H1 (cell line): Measurements from ENCODE around the gene SPECC1. TPM values are rescaled to one million over a fixed set of nuclear protein-coding genes. Genes with fewer than 3 reads are reported as not detected.
A peak's percentile ranks its signal among the peaks of the same experiment; 100 is the strongest.

Experiments
- CTCF ChIA-PET: fragments of 300-600 bp; sonication (Branson Sonifier 250); formaldehyde crosslinking; loops from one replicate; lab custom pipeline; 2021; ENCODE audit not compliant: partially characterized antibody; lab: Charles Lee
- POLR2A ChIA-PET: fragments of 300-600 bp; sonication (Branson Sonifier 250); formaldehyde crosslinking; loops from one replicate; lab custom pipeline; 2021; ENCODE audit warnings: inconsistent platforms; ENCODE audit not compliant: partially characterized antibody; lab: Charles Lee
- DNase-seq, 2 experiments: peaks; one replicate each; pipeline versions ENCODE4 v3.0.0 to v3.0.0-alpha.2; 2010 to 2022; ENCODE audit warnings: low spot score in 2 of 2, low read depth in 1 of 2, mixed read lengths in 1 of 2
- FAIRE-seq: peaks from 2 replicates; lab custom pipeline; 2011; peaks lifted over from hg19 to GRCh38; lab: Jason Lieb, UNC
- H2AFZ ChIP-seq: 2 replicates; pipeline ENCODE4 v1.8.1; 2012; ENCODE audit warnings: low read length, inconsistent platforms
- H2AK5ac ChIP-seq: 2 replicates; pipeline ENCODE4 v1.6.1; 2013; ENCODE audit warnings: low read depth, low read length
- H2BK120ac ChIP-seq: replicated peaks from 2 replicates; pipeline ENCODE3; 2013; ENCODE audit warnings: low read depth, low read length, inconsistent platforms
- H2BK12ac ChIP-seq: 2 replicates; pipeline ENCODE4 v1.6.1; 2013; ENCODE audit warnings: low read depth, low read length
- H2BK15ac ChIP-seq: 2 replicates; pipeline ENCODE4 v1.6.1; 2013; ENCODE audit warnings: low read length
- H2BK20ac ChIP-seq: 2 replicates; pipeline ENCODE4 v1.6.1; 2013; ENCODE audit warnings: low read length
- H2BK5ac ChIP-seq: 2 replicates; pipeline ENCODE4 v1.6.1; 2013; ENCODE audit warnings: low read depth, low read length
- H3K14ac ChIP-seq: 2 replicates; pipeline ENCODE4 v1.6.1; 2013; ENCODE audit warnings: inconsistent platforms; ENCODE audit not compliant: insufficient read length
- H3K18ac ChIP-seq: 2 replicates; pipeline ENCODE4 v1.6.1; 2013; ENCODE audit warnings: low read length; ENCODE audit errors: extremely low read depth
- H3K23ac ChIP-seq: 2 replicates; pipeline ENCODE4 v1.6.1; 2013; ENCODE audit warnings: inconsistent platforms; ENCODE audit not compliant: insufficient read length
- H3K23me2 ChIP-seq: 2 replicates; pipeline ENCODE4 v1.6.1; 2013; ENCODE audit warnings: low read depth, low read length
- H3K27ac ChIP-seq: 2 replicates; pipeline ENCODE4 v1.6.1; 2011; ENCODE audit warnings: low read depth, low read length, inconsistent platforms
- H3K27me3 ChIP-seq, 4 experiments: replicated peaks in 1 of 4; 1 replicate in 1 of 4; 2 replicates in 3 of 4; pipeline versions ENCODE4 v1.6.1 to v1.8.1; 2011 to 2013; ENCODE audit warnings: low read length in 3 of 4, mild to moderate bottlenecking in 3 of 4, inconsistent platforms in 2 of 4, mixed read lengths in 2 of 4, moderate library complexity in 1 of 4; ENCODE audit not compliant: control insufficient read depth in 3 of 4, insufficient read depth in 3 of 4; ENCODE audit errors: extremely low read depth in 1 of 4
- H3K36me3 ChIP-seq, 4 experiments: 2 replicates each; pipeline versions ENCODE4 v1.6.1 to v1.8.1; 2011 to 2013; ENCODE audit warnings: mild to moderate bottlenecking in 4 of 4, low read length in 3 of 4, moderate library complexity in 2 of 4, control low read depth in 1 of 4, inconsistent platforms in 1 of 4; ENCODE audit not compliant: insufficient read depth in 4 of 4, control insufficient read depth in 2 of 4
- H3K4ac ChIP-seq: replicated peaks from 2 replicates; pipeline ENCODE3; 2013; ENCODE audit warnings: low read length, low read depth, mixed read lengths, inconsistent platforms; ENCODE audit not compliant: insufficient read length
- H3K4me1 ChIP-seq, 4 experiments: replicated peaks in 1 of 4; 1 replicate in 1 of 4; 2 replicates in 3 of 4; pipeline versions ENCODE4 v1.6.1 to v1.8.1; 2011 to 2013; ENCODE audit warnings: low read length in 3 of 4, inconsistent platforms in 2 of 4, mixed read lengths in 1 of 4; ENCODE audit not compliant: insufficient read depth in 4 of 4, control insufficient read depth in 3 of 4
- H3K4me2 ChIP-seq, 2 experiments: 2 replicates each; pipeline versions ENCODE4 v1.6.1 to v1.8.1; 2011 to 2013; ENCODE audit warnings: low read depth in 2 of 2, low read length in 2 of 2, control low read depth in 1 of 2, inconsistent platforms in 1 of 2, mild to moderate bottlenecking in 1 of 2; ENCODE audit not compliant: insufficient read depth in 1 of 2
- H3K4me3 ChIP-seq, 4 experiments: fragments of 200-600, 300-600 bp in 1 of 4; sonication (generic), shearing (Covaris generic), sonication (Bioruptor Twin) in 1 of 4; 2 replicates each; pipeline versions ENCODE4 v1.5.1 to v1.8.1; 2011 to 2016; ENCODE audit warnings: low read length in 4 of 4, low read depth in 3 of 4, control low read depth in 2 of 4, inconsistent platforms in 2 of 4, mild to moderate bottlenecking in 2 of 4, mixed read lengths in 1 of 4, moderate library complexity in 1 of 4; ENCODE audit not compliant: insufficient read depth in 2 of 4; ENCODE audit errors: extremely low read depth in 1 of 4
- H3K56ac ChIP-seq: replicated peaks from 2 replicates; pipeline ENCODE3; 2013; ENCODE audit warnings: low read depth, mild to moderate bottlenecking, mixed read lengths, low read length, inconsistent platforms; ENCODE audit not compliant: insufficient read length
- H3K79me1 ChIP-seq: 2 replicates; pipeline ENCODE4 v1.6.1; 2013; ENCODE audit warnings: low read depth, low read length, control low read depth
- H3K79me2 ChIP-seq, 2 experiments: 2 replicates each; pipeline versions ENCODE4 v1.6.1 to v1.8.1; 2012 to 2013; ENCODE audit warnings: low read length in 2 of 2, mild to moderate bottlenecking in 2 of 2, inconsistent platforms in 1 of 2; ENCODE audit not compliant: insufficient read depth in 2 of 2, control insufficient read depth in 1 of 2
- H3K9ac ChIP-seq, 4 experiments: replicated peaks in 1 of 4; 1 replicate in 1 of 4; 2 replicates in 3 of 4; pipeline versions ENCODE4 v1.6.1 to v1.8.1; 2011 to 2013; ENCODE audit warnings: low read depth in 3 of 4, low read length in 3 of 4, control low read depth in 2 of 4, mild to moderate bottlenecking in 2 of 4, moderate library complexity in 2 of 4, inconsistent platforms in 1 of 4; ENCODE audit errors: extremely low read depth in 1 of 4
- H3K9me3 ChIP-seq, 2 experiments: 2 replicates each; pipeline versions ENCODE4 v1.6.1 to v1.8.1; 2012 to 2013; ENCODE audit warnings: mild to moderate bottlenecking in 2 of 2, moderate library complexity in 2 of 2, control low read depth in 1 of 2, inconsistent platforms in 1 of 2, low read depth in 1 of 2, low read length in 1 of 2, mixed read lengths in 1 of 2; ENCODE audit not compliant: insufficient read depth in 2 of 2
- H4K20me1 ChIP-seq, 2 experiments: replicated peaks in 1 of 2; 2 replicates each; pipeline versions ENCODE3 to v1.8.1; 2011 to 2013; ENCODE audit warnings: inconsistent platforms in 2 of 2, low read length in 2 of 2, mild to moderate bottlenecking in 1 of 2; ENCODE audit not compliant: insufficient read depth in 2 of 2, control insufficient read depth in 1 of 2
- H4K5ac ChIP-seq: 2 replicates; pipeline ENCODE4 v1.6.1; 2013; ENCODE audit warnings: low read length, low read depth, mixed read lengths, inconsistent platforms; ENCODE audit not compliant: insufficient read length
- H4K8ac ChIP-seq: 2 replicates; pipeline ENCODE4 v1.8.0; 2013; ENCODE audit warnings: mild to moderate bottlenecking, moderate library complexity, low read length, inconsistent platforms; ENCODE audit not compliant: insufficient read depth; ENCODE audit errors: extremely low read depth
- H4K91ac ChIP-seq: replicated peaks from 2 replicates; pipeline ENCODE3; 2013; ENCODE audit warnings: low read length, mixed read lengths, inconsistent platforms; ENCODE audit not compliant: insufficient read length
- CHD2 ChIP-seq: IDR thresholded peaks from 2 replicates; pipeline ENCODE4 v1.6.1; 2012; ENCODE audit warnings: low read length, improper control_type of control experiment
- CTCF ChIP-seq, 3 experiments: IDR thresholded peaks; 1 replicate in 2 of 3; 2 replicates in 1 of 3; pipeline versions ENCODE4 v1.5.1 to v1.6.1; 2011; ENCODE audit warnings: low read length in 3 of 3, mild to moderate bottlenecking in 3 of 3, inconsistent platforms in 2 of 3, low read depth in 1 of 3, moderate library complexity in 1 of 3; ENCODE audit not compliant: insufficient read depth in 1 of 3; ENCODE audit errors: control extremely low read depth in 1 of 3
- HDAC2 ChIP-seq, 2 experiments: fragments of 300-600 bp in 1 of 2; sonication (generic) in 1 of 2; IDR thresholded peaks; 2 replicates each; pipeline ENCODE4 v1.6.1; 2011 to 2012; ENCODE audit warnings: low read depth in 2 of 2, low read length in 2 of 2, mild to moderate bottlenecking in 2 of 2, moderate library complexity in 2 of 2, borderline replicate concordance in 1 of 2, inconsistent platforms in 1 of 2
- POU5F1 ChIP-seq: IDR thresholded peaks from 2 replicates; pipeline ENCODE4 v1.6.1; 2011; ENCODE audit warnings: low read depth, mild to moderate bottlenecking, low read length, moderate library complexity
- SP1 ChIP-seq: IDR thresholded peaks from 2 replicates; pipeline ENCODE4 v1.6.1; 2011; ENCODE audit warnings: low read depth, low read length
- SRF ChIP-seq: IDR thresholded peaks from 2 replicates; pipeline ENCODE4 v1.6.1; 2011; ENCODE audit warnings: mild to moderate bottlenecking, low read depth, low read length, moderate library complexity
- WGBS, 2 experiments: shearing (Covaris generic) in 1 of 2; methylation state at CpG; one replicate each; pipeline versions ENCODE4 v1.1.6 to v1.1.7; 2013 to 2015; ENCODE audit warnings: low lambda C conversion rate in 2 of 2, mixed read lengths in 2 of 2, inconsistent platforms in 1 of 2, low coverage in 1 of 2, missing lambda C conversion rate in 1 of 2; ENCODE audit not compliant: insufficient replicate concordance in 2 of 2, insufficient coverage in 1 of 2, insufficient read length in 1 of 2; ENCODE audit errors: extremely low coverage in 1 of 2, missing lambda C conversion rate in 1 of 2; 5-methylcytosine and 5-hydroxymethylcytosine counted together
- polyA plus RNA-seq, 7 experiments: library from polyadenylated mRNA; depleted of rRNA in 3 of 7; stranded (reverse) in 5 of 7; unstranded in 2 of 7; fragments of >200 nt in 5 of 7; fragments of 200-250 nt in 2 of 7; gene quantifications; 1 replicate in 5 of 7; 2 replicates in 1 of 7; 4 replicates in 1 of 7; pipeline versions ENCODE4 v1.2.1 to v1.2.3, GENCODE V29; 2011 to 2013; ENCODE audit warnings: missing spikeins in 2 of 7, mixed read lengths in 2 of 7
- total RNA-seq: library from RNA; stranded (reverse); fragmentation: NEBNext Ultra II Directional; extraction: Animal tissue kit (Norgen Biotek cat#: 25700); gene quantifications from 2 replicates; pipeline ENCODE4 v1.2.1, GENCODE V29; 2021

The SPECC1 gene
- total and polyA plus RNA-seq, 2 of the 8 experiments (the other 6 are each of a cell fraction or from before 2014, with no cell fraction given), result 35.8 to 87.9 TPM

- Histone ChIP-seq H3K23ac (no peak within 1 kb of the TSS), H3K9me3 (no peaks in the 10 kb centered on the region), H2AFZ (no peak within 1 kb of the TSS)
- no peak for TF ChIP-seq SRF
- peak; percentile 53 for TF ChIP-seq SP1
- TF ChIP-seq CHD2, result 0 out of 2 replicates have a peak, but pooled peaks have one; percentile 57
- TF ChIP-seq POU5F1, result no peak
- TF ChIP-seq HDAC2 (IDR thresholded peaks at IDR 0.05; ENCODE audit: borderline replicate concordance in 1 of 2, low read depth in 2 of 2, low read length in 2 of 2), result 0 out of 4 replicates have a peak, but pooled peaks of 1 of the 2 experiments have one; percentile 26
- TF ChIP-seq CTCF (IDR thresholded peaks at IDR 0.05; ENCODE audit: control extremely low read depth in 1 of 3, insufficient read depth in 1 of 3, low read depth in 1 of 3, low read length in 3 of 3), result no peak
Observed at GRCh38 chr17:19977293-19978208, 31.6 kb upstream of the SPECC1 start, which contains the start of gene AKAP10. TSS of gene AKAP10 (minus strand) at chr17:19977828. CDS start at chr17:19977679, 149 bp downstream.

More at GRCh38 chr17:19977293-19978208, 31.6 kb upstream of the SPECC1 start, which contains the start of gene AKAP10:
- Histone ChIP-seq H4K5ac (peak within 1 kb of the TSS; percentile 86), H2BK15ac (no peak within 1 kb of the TSS), H2AK5ac (peak within 1 kb of the TSS; percentile 98; the same call in 1 of the 2 replicates), H4K20me1 (peaks cover 0 to 3% of the 10 kb centered on the region in 2 experiments), H3K36me3 (no peaks in the 10 kb centered on the region; a peak in 1 of 8 replicates), H2BK20ac (peak within 1 kb of the TSS; percentile 8; the same call in 1 of the 2 replicates), H3K27ac (peak within 1 kb of the TSS; percentile 91), H3K79me2 (peaks cover 22 to 48% of the 10 kb centered on the region in 2 experiments), H3K23me2 (peaks cover 19% of the 10 kb centered on the region), H3K4me2 (peak within 1 kb of the TSS; percentile 73 to 79), H3K79me1 (peaks cover 6% of the 10 kb centered on the region; the same call in 1 of the 2 replicates), H3K4ac (peak within 1 kb of the TSS; percentile 63), H4K8ac (peak within 1 kb of the TSS; percentile 97), H3K4me1 (peaks cover 2 to 9% (median 3%) of the 10 kb centered on the region in 4 experiments; a peak in 4 of 7 replicates), H2BK120ac (peak within 1 kb of the TSS; percentile 3), H3K4me3 (peak within 1 kb of the TSS; percentile 78 to 98 (median 90)), H3K56ac (peak within 1 kb of the TSS; percentile 95), H2BK12ac (0 out of 2 replicates have a peak within 1 kb of the TSS, but pooled peaks have one; percentile 63), H3K14ac (peak within 1 kb of the TSS; percentile 89), H4K91ac (peak within 1 kb of the TSS; percentile 96), H3K18ac (peak within 1 kb of the TSS; percentile 100), H3K27me3 (no peaks in the 10 kb centered on the region), H3K9ac (peak within 1 kb of the TSS; percentile 88 to 96 (median 93)), H2BK5ac (peak within 1 kb of the TSS; percentile 98)
- CTCF ChIA-PET, result interaction anchor here (0.6 to 1.5 kb wide), 3 partner anchors 13 to 155 kb away, joined by 3 to 4 read pairs (median 3); no protein-coding TSS in a partner anchor
- FAIRE-seq (no peak), DNase-seq (peak in 1 of 2 experiments; percentile 98)
- 0% methylated on average over 39 of the region's 75 CpGs; no CpG with 5 or more reads in 1 of the 2 experiments for WGBS, 2 experiments
- POLR2A ChIA-PET, result interaction anchor here (0.6 to 1.8 kb wide), 19 partner anchors 8 to 519 kb away, joined by 3 to 11 read pairs (median 5); partner anchors contain the start of genes SPECC1 and ULK2
